Adrenal gland (tissue), 12 donors: ENCODE measurements around the gene MED22. TPM values are rescaled to one million over a fixed set of nuclear protein-coding genes. Genes with fewer than 3 reads are reported as not detected.
"Not testable (repeated sequence)": the region's sequence is repeated elsewhere in the genome, so short reads cannot be mapped to it uniquely, and the experiment has no call there.

Experiments used
- DNase-seq, 7 donors: peaks; one replicate each; pipeline ENCODE4 v3.0.0-alpha.2; 2019 to 2020
- H3K27ac ChIP-seq, 5 donors: fragments of 200-600 bp; sonication (generic) in 4 of 5; 1 replicate in 3 of 5; 2 replicates in 2 of 5; pipeline versions ENCODE4 v1.5.1 to v1.8.0; 2016 to 2020; ENCODE audit warnings: mild to moderate bottlenecking in 1 of 5
- H3K27me3 ChIP-seq: fragments of 200-600 bp; 2 replicates; pipeline ENCODE4 v1.8.0; 2021
- H3K36me3 ChIP-seq, 2 donors: fragments of 200-600 bp; replicated peaks in 1 of 2; 1 replicate in 1 of 2; 2 replicates in 1 of 2; pipeline versions ENCODE4 v1.5.1 to v1.8.0; 2018 to 2022
- H3K4me1 ChIP-seq, 2 donors: fragments of 200-600 bp; replicated peaks in 1 of 2; 1 replicate in 1 of 2; 2 replicates in 1 of 2; pipeline versions ENCODE4 v1.5.1 to v1.8.0; 2018 to 2021
- H3K4me3 ChIP-seq, 4 donors: fragments of 200-600 bp; sonication (generic) in 3 of 4; one replicate each; pipeline ENCODE4 v1.5.1; 2016 to 2018
- H3K9me3 ChIP-seq, 3 donors: fragments of 200-600 bp; sonication (generic) in 1 of 3; replicated peaks in 1 of 3; 1 replicate in 2 of 3; 2 replicates in 1 of 3; pipeline versions ENCODE4 v1.5.1 to v1.8.0; 2016 to 2021
- CTCF ChIP-seq, 6 experiments: fragments of 450-650 bp in 4 of 6; fragments of 200-600 bp in 2 of 6; sonication (generic) in 1 of 6; IDR thresholded peaks; 1 replicate in 5 of 6; 2 replicates in 1 of 6; pipeline versions ENCODE4 v1.5.1 to v1.8.0; 2016 to 2021; ENCODE audit warnings: antibody characterized with exemption in 6 of 6, mild to moderate bottlenecking in 2 of 6, moderate library complexity in 1 of 6
- POLR2A ChIP-seq, 2 donors: fragments of 450-650 bp; IDR thresholded peaks; one replicate each; pipeline ENCODE4 v1.6.1; 2017; ENCODE audit warnings: antibody characterized with exemption in 2 of 2, mild to moderate bottlenecking in 2 of 2, moderate library complexity in 1 of 2
- WGBS, 4 donors: extraction: QIAGEN DNeasy Blood & Tissue Kit in 2 of 4; methylation state at CpG; one replicate each; pipeline versions ENCODE4 v1.1.5 to v1.1.7; 2013 to 2017; 5-methylcytosine and 5-hydroxymethylcytosine counted together
- intact Hi-C, 2 donors: fragments of 100-400 bp; cut with DNase I; formaldehyde crosslinking; loops; one replicate each; pipeline versions ENCODE4 v1.14.1 to v1.15.0; 2022 to 2023
- polyA plus RNA-seq, 3 donors: library from polyadenylated mRNA; stranded (reverse); fragments of 200-250 nt in 2 of 3; fragments of 350-450 nt in 1 of 3; fragmentation: Illumina TruSeq in 1 of 3; extraction: RNeasy Lipid Tissue Mini Kit (QIAGEN cat#74804) in 1 of 3; gene quantifications; one replicate each; pipeline ENCODE4 v1.2.3, GENCODE V29; 2013 to 2014
- total RNA-seq, 9 donors: library from RNA; depleted of rRNA in 4 of 9; stranded (reverse); fragments of >200 nt in 4 of 9; fragments of 120-200 nt in 1 of 9; fragmentation: NEBNext Ultra II Directional in 1 of 9; extraction: Animal tissue kit (Norgen Biotek cat#: 25700) in 1 of 9; gene quantifications; one replicate each; pipeline versions ENCODE4 v1.1.0 to v1.2.4, GENCODE V29; 2013 to 2023
- donor health status: healthy with polysubstance abuse.
- donor health status: Bipolar disorder and iron deficiency.
- donor health status: DM: yes; HTN: yes; CAD: no.
- donor health status: DM: no; HTN: no; CAD: no.
- donor health status: DM: no; HTN: no; CAD: no.
- donor health status: DM: yes; HTN: yes; CAD: no.

MED22 gene
- total and polyA plus RNA-seq, 12 donors = 11.4 to 38.0 (median 28.5) TPM

- intact Hi-C loops = no loop called here
- H3K36me3 ChIP-seq = peaks cover 0 to 39% of the 10 kb centered on the region in 2 donors
- WGBS, 4 donors = 5 to 24% (median 9%) methylated on average over 20 to 70 of the region's 70 CpGs
Observed at GRCh38 chr9:133335924-133336811, 11.8 kb downstream of the MED22 start, which contains the start of gene SURF6. Gene SURF6 (minus strand): TSS chr9:133336188. CDS start chr9:133336132, 56 bp downstream.

DNA sequence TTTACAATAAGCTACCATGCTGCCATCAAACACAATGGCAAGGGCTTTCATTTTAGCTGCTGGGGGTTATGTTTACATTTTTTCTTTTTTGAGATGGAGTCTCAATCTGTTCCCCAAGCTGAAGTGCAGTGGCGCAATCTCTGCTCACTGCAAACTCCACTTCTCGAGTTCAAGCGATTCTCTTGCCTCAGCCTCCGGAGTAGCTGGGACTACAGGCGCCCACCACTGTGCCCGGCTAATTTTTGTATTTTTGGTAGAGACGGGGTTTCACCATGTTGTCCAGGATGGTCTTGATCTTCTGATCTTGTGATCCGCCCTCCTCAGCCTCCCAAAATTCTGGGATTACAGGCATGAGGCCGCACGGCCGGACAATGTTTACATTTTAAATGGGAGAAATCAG lies 13.0 kb downstream of the MED22 start:
- intact Hi-C loops = loop anchor here (5.0 kb wide), 2 partner anchors 98 to 153 kb away; no protein-coding TSS in a partner anchor
- peaks cover 25 to 32% of the 10 kb centered on the region in 2 donors for H3K4me1 ChIP-seq
- peak in 6 of 7 donors; percentile 4 to 49 (median 14) for DNase-seq
- H3K36me3 ChIP-seq = peaks cover 0 to 44% of the 10 kb centered on the region in 2 donors
- not testable (repeated sequence) for H3K27me3 ChIP-seq, H3K9me3 ChIP-seq
- peak overlapping the region in 1 of 4 donors; percentile 64 for H3K4me3 ChIP-seq
- peak overlapping the region in 1 of 5 donors; percentile 12 for H3K27ac ChIP-seq
- 62 to 77% (median 71%) methylated on average over 11 of the region's 11 CpGs for WGBS, 4 donors

More at GRCh38 chr9:133335924-133336811, 11.8 kb downstream of the MED22 start, which contains the start of gene SURF6:
- TF ChIP-seq POLR2A (IDR thresholded peaks at IDR 0.05) = peak; percentile 34 to 63
- peak in 2 of 6 experiments; percentile 4 to 16 for TF ChIP-seq CTCF (IDR thresholded peaks at IDR 0.05)
- Histone ChIP-seq H3K9me3 (no peaks in the 10 kb centered on the region), H3K4me1 (peaks cover 29 to 44% of the 10 kb centered on the region in 2 donors), H3K4me3 (peak within 1 kb of the TSS; percentile 43 to 92 (median 60)), H3K27ac (peak within 1 kb of the TSS in 4 of 5 donors; percentile 47 to 81 (median 69)), H3K27me3 (no peaks in the 10 kb centered on the region)
- peak; percentile 90 to 94 (median 91) for DNase-seq

GRCh38 chr9:133334161-133334560 lies 13.8 kb downstream of the MED22 start:
- peaks cover 0 to 40% of the 10 kb centered on the region in 2 donors for H3K36me3 ChIP-seq
- WGBS, 4 donors = 61 to 83% (median 67%) methylated on average over 6 of the region's 6 CpGs
- peak in 5 of 7 donors; percentile 15 to 46 (median 21) for DNase-seq
- no peak overlapping the region for H3K4me3 ChIP-seq
- H3K27me3 ChIP-seq = no peaks in the 10 kb centered on the region
- peaks cover 23 to 25% of the 10 kb centered on the region in 2 donors for H3K4me1 ChIP-seq
- H3K9me3 ChIP-seq = no peaks in the 10 kb centered on the region
- intact Hi-C loops = loop anchor here (5.0 kb wide), 2 partner anchors 97 to 152 kb away; no protein-coding TSS in a partner anchor
- no peak for TF ChIP-seq CTCF (IDR thresholded peaks at IDR 0.05)
- no peak for TF ChIP-seq POLR2A (IDR thresholded peaks at IDR 0.05)
- peak overlapping the region in 1 of 5 donors; percentile 12 for H3K27ac ChIP-seq

GRCh38 chr9:133333566-133333965 lies 14.4 kb downstream of the MED22 start:
- H3K4me3 ChIP-seq = no peak overlapping the region
- H3K36me3 ChIP-seq = peaks cover 0 to 39% of the 10 kb centered on the region in 2 donors
- 64 to 86% (median 76%) methylated on average over 2 to 10 of the region's 10 CpGs for whole genome bisulfite sequencing, 4 donors
- intact Hi-C loops = loop anchor here (5.0 kb wide), 2 partner anchors 96 to 151 kb away; no protein-coding TSS in a partner anchor
- no peak for TF ChIP-seq CTCF (IDR thresholded peaks at IDR 0.05)
- peak in 4 of 7 donors; percentile 13 to 24 (median 16) for DNase-seq
- H3K4me1 ChIP-seq = peaks cover 23% of the 10 kb centered on the region in 2 donors
- H3K27me3 ChIP-seq = no peaks in the 10 kb centered on the region
- no peak overlapping the region for H3K27ac ChIP-seq
- no peaks in the 10 kb centered on the region for H3K9me3 ChIP-seq
